Measurements from ENCODE around the gene GJB3.
"Not testable (repeated sequence)": the region's sequence is repeated elsewhere in the genome, so short reads cannot be mapped to it uniquely, and the experiment has no call there.

GJB3 gene

DNA sequence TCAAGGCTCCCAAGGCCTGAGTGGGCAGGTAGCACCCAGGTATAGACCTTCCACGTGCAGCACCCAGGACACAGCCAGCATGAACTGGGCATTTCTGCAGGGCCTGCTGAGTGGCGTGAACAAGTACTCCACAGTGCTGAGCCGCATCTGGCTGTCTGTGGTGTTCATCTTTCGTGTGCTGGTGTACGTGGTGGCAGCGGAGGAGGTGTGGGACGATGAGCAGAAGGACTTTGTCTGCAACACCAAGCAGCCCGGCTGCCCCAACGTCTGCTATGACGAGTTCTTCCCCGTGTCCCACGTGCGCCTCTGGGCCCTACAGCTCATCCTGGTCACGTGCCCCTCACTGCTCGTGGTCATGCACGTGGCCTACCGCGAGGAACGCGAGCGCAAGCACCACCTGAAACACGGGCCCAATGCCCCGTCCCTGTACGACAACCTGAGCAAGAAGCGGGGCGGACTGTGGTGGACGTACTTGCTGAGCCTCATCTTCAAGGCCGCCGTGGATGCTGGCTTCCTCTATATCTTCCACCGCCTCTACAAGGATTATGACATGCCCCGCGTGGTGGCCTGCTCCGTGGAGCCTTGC, 19.7 kb upstream of the GJB3 start:
- DNase-seq: no peak

DNA sequence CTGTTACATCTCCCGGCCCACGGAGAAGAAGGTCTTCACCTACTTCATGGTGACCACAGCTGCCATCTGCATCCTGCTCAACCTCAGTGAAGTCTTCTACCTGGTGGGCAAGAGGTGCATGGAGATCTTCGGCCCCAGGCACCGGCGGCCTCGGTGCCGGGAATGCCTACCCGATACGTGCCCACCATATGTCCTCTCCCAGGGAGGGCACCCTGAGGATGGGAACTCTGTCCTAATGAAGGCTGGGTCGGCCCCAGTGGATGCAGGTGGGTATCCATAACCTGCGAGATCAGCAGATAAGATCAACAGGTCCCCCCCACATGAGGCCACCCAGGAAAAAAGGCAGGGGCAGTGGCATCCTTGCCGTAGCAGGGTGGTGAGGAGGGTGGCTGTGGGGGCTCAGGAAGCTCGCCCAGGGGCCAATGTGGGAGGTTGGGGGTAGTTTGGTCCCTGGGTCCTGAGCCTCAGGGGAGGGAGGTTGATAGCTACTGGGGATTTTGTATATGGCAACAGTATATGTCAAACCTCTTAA, 19.2 kb upstream of the GJB3 start:
- DNase-seq: no peak

DNA sequence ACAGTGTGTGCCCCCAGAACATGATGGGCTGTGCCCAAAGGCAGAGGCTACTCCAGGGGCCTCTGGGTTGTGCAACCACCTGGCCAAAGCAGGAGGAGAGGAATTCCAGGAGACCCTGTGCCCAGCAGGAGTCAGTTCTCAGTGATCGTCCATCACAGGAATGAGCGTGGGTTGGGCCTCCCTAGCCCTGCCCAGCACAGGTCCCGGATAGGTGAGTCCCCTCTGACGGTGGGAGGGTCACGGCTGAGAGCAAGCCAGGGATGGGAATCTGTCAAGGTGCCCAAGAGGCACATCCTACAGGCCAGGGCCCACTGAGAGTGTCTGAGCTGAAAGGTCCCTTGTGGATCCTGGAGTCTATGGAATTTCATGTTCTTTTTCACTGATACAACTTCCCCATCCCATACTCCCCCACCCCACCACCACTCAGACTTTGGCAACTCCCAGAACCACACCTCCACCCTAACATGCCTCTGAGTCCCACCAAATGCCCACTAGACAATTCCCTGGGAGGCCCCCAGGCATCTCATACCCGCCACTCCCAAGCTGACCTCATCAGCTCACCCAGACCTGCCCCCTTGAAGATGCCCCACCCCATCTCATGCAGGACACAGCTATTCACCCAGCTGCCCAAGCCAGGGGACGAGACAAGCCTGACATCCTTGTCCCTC, 18.4 kb upstream of the GJB3 start:
- DNase-seq: no peak

DNA sequence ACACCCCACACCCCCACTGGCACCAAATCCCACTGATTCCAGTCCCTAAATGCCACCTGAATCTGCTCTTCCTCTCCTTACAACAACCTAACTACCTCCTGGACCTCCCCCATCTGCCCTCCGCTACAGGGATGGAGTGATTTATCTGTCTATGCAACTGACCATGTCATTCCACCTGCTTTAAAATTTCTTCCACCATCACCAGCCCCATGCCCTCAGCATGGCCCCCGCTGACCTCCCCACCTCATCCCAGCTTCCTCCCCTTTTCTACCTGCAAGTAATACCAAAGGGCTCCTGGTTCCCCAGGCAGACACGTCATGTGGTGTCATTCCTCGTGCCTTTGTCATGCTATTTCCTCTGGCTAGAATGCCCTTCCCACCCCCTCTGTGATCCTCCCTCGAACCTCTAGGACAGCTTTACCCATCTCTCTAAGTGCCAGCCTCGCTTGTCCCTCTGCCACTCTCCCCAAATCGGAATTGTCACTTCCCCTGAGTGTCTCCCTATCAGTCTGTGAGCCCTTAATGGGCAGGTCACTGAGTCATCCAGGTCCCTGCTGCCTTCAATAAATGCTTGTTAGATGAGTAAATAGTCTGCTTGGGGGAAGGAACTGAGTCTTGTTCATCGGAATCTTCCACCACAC, 17.8 kb upstream of the GJB3 start:
- no peak for DNase-seq

DNA sequence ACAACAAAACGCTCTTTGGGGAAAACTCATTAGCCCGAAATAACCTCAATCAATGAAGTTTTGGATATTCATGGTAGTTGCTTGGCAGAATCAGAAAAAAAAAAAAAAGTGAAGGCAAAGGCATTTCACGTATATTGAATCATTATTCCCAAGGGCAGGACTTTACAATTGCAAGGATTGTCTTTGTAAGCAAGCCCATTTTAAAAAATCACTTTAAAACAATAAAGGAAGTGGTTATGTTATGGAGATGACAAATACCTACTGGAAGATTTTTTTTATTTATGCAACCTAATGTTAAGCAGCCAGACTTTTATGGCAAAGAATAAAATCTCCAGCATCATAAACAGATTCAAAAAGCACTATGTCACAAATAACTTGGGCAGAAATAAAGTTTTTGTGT, 12.2 kb upstream of the GJB3 start:
- DNase-seq: no peak

DNA sequence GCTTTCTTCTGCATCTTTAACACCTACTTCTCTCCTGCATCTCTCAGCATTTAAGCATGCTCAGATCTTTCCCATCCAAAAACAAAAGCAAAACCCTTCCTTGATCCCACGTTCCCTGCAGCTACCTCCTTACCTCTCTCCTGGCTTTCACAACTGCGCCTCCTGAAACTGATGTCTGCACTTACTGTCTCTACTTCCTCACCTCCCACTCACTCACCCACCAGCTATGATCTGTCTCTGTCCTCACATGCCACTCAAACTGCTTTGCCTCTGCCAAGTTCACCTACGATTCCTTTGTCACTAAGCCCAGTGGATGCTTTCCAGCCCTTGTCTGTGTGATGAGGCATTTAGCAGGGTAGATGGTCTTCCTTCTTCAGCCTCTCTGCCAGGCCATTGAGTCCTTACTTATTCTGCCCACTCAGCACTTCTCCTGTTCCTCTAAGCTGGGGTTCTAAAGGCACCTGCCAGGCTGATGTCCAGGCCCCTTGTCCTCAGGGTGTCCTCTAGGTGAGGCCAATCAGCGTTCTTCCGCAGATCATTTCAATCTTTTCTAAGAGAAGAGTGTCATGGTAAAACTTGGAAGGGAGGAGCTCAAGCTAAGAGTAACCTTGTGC, 10.0 kb upstream of the GJB3 start:
- peak; percentile 29 to 41 (median 38) for DNase-seq

DNA sequence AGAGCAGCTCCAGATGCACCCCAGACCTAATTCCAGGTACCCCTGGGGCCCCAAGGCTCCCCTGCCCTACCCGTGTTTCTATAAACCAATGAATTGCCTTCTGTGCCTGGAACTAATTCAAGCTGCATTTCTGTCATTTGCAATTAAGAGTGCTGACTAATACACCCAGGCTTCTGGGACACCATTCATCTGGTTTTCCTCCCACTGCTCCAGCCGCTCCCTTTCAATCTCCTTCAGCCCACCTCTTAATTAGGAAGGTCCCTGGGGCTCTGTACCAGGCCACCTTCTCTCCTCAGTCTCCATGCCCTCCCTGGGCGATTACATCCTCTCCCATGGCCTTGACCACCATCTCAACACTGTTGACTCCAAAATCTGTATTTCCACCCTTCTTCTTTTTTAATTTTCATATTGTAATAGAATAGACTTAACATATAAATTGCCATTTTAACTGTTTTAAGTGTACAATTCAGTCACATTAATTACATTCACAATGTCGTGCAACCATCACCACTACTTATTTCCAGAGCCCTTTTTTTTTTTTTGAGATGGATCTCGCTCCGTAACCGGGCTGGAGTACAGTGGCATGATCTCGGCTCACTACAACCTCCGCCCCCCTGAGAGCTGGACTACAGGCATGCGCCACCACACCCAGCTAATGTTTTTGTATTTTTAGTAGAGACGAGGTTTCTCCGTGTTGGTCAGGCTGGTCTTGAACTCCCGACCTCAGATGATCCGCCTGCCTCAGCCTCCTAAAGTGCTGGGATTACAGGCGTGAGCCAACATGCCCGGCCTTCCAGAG, 9.2 kb upstream of the GJB3 start:
- no peak for DNase-seq

DNA sequence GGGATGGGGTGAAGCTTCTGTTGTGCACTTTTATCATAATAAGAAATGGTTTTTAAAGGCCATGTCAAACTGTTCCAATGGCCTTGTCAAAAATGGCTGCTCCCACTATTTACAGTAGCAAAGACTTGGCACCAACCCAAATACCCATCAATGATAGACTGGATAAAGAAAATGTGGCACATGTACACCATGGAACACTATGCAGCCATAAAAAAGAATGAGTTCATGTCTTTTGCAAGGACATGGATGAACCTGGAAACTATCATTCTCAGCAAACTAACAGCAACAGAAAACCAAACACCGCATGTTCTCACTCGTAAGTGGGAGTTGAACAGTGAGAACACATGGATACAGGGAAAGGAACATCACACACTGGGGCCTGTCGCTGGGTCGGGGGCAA, 7.9 kb upstream of the GJB3 start:
- DNase-seq: not testable (repeated sequence)

DNA sequence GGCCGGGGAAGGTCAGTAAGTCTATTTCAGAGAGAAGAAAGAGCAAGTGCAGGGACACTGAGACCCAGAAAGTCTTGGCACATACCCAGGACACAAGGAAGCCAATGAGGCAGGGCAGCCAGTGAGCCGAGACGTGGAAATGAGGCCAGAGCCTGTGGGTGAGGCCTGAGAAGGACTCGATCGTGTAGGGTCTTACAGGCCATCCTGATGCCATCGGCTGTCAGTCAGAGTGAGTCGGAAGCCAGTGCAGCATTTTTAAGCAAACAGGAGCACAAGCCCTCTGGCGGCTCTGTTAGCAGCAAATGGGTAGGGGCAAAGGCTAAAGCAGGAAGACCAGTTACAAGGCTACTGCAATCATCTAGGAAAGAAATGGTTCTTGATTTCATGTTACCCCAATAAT, 6.1 kb upstream of the GJB3 start:
- no peak for DNase-seq

DNA sequence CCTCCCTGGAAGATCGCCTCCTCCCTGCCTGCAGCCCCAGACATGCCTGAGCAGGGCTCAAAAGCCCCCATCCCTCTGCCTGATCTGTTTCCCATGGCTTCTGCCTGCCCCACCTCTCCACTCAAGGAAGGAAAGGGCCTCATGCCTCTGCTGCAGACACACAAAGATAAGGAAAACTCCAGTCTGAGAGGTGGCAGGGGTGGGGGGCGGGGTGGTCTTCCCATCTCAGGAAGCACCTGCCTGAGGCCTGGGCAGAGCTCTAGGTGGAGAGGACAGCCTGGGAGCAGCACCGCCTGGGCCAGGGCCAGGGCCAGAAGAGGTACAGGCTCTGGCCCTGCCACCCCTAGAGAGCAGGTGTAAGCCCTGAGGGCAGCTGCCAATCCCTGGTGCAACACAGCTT, 4.1 kb upstream of the GJB3 start:
- DNase-seq: no peak

DNA sequence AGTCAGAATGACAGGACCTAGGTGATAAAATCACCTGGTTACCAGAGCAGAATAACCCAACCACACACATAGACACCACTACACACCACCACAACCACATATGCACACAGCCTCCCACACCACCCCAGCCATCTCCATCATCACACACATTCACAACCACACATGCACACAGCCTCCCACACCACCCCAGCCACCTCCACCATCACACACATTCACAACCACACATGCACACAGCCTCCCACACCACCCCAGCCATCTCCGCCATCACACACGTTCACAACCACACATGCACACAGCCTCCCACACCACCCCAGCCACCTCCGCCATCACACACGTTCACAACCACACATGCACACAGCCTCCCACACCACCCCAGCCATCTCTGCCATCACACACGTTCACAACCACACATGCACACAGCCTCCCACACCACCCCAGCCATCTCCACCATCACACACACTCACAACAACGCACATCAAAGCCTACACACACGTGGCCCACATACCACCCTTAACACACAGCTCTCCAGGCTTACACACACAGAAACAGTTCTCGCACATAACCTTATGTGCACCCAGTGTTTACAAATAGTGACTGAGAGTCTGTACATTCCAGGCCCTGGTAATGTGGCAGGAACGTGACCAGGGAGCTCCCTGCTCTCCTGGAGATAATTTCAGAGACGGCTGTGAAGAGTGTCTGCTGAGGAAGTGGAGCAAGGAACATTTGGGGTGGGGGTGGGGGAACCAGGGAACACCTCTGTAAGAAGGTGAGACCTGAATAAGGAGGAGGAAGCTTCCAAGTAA, 3.3 kb upstream of the GJB3 start:
- DNase-seq: no peak

DNA sequence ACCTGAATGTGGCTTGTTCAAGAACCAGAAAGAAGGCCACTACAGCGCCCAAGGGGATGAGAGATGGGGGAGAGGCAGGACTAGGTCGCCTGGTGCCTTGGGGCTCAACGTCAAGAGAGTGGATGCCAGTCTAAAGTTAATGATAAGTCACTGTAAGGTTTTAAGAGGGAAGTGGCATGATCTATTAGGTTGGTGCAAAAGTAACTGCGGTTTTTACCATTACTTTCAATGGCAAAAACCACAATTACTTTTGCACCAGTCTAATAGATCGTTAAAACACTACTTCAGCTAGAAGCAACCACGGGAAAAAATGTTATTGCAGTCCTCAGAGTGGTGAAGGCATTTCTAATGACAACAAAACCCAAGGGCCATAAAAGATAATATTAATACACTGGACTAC, 2.6 kb upstream of the GJB3 start:
- DNase-seq: no peak

DNA sequence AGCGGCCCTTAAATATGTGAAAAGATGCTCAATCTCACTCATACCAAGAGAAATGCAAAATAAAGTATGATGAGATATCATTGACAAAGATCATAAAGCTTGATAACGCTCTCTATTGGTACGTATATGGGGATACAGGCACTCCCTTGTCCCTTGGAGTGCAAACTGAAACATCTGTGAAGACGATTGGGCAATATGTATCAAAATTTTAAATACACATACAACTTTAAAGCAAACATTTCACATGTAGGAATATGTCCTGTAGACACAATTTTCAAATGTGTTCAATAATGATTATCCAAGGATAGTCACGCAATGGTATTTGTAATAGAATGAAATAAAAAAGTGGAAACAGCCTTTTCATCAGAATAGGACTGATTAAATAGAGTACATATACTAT, 2.0 kb upstream of the GJB3 start:
- no peak for DNase-seq

DNA sequence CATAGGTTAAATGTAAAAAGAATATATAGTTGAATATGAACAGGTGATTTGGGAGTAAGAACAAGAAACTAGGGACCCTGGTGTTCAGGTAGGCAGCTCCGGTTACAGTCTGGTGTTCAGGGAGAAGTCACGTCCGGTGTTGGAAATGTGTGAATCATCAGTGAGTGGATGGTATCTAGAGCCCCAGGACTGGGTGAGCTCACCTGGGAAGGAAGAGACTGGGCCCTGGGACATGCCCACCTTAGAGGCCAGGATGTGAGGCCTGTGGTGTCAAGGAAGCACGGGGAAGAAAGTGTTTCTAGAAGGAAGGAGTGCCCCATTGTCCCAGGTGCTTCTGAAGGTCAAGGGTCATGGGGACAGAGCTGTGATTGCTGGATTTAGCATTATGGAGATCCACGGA, 1.5 kb upstream of the GJB3 start:
- no peak for DNase-seq

DNA sequence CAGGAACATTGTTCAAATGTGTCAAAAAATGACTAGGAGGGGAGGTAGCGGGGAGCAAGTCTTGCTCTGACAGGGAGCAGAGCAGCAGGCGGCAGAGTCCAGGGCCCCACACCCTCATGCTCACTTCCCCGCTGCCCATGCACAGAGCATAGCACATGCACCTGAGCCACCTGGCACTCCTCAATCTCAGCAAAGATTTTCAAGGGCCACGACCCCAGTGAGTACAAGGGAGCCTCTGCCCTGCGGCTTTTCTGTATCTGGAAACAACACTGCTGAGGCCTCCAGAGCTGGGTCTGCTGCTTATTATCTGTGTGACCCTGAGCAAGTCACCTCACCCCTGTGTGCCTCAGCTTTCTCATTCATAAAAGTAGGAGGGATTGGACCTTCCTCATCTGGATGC, 1.1 kb upstream of the GJB3 start:
- DNase-seq: no peak

DNA sequence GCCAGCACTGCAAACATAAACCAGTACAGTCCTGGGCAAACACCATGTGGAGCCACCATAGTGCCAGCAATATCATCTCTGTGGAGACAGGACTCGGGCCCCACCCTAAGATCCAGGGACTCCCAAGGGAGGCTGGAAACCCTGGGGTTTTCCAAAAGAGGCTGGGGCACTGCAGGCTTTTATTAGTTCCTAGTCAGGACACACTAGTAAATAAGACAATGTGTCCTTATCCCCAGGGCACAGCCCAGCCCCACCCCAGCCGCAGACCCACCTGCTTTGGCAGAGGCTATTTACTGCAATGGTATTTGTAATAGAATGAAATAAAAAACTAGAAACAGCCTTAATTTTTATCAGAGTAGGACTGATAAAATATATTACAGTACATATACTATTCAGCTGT, 486 bp upstream of the GJB3 start:
- DNase-seq: no peak

DNA sequence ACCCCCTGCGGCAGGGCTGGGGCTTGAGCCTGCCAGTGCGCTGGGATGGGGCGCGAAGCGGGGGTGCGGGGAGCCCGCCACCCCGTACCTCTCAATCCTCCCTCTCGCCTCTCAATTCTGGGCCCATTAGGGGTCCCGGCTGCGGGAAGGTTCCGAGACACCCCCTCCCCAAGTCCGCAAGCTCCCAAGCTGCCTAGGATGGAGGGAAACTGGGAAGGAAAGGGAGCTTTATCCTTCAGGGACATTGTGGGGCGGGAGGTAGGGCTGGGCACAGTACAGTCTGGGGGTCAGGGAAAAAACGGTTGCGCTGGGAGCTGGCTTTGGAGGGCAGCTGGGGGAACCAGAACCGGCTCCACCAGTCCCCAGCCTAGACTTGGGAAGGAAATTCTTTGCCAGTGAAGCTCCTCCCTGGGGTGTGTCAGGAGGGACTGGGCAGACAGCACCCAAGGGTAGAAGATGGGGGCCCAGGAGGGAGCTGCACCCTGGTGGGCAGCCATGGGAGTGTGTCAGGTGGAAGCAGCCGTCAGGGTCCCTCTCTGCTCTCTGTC, 904 bp downstream of the GJB3 start:
- no peak for DNase-seq

DNA sequence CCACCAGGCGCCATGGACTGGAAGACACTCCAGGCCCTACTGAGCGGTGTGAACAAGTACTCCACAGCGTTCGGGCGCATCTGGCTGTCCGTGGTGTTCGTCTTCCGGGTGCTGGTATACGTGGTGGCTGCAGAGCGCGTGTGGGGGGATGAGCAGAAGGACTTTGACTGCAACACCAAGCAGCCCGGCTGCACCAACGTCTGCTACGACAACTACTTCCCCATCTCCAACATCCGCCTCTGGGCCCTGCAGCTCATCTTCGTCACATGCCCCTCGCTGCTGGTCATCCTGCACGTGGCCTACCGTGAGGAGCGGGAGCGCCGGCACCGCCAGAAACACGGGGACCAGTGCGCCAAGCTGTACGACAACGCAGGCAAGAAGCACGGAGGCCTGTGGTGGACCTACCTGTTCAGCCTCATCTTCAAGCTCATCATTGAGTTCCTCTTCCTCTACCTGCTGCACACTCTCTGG, 3.8 kb downstream of the GJB3 start:
- no peak for DNase-seq

DNA sequence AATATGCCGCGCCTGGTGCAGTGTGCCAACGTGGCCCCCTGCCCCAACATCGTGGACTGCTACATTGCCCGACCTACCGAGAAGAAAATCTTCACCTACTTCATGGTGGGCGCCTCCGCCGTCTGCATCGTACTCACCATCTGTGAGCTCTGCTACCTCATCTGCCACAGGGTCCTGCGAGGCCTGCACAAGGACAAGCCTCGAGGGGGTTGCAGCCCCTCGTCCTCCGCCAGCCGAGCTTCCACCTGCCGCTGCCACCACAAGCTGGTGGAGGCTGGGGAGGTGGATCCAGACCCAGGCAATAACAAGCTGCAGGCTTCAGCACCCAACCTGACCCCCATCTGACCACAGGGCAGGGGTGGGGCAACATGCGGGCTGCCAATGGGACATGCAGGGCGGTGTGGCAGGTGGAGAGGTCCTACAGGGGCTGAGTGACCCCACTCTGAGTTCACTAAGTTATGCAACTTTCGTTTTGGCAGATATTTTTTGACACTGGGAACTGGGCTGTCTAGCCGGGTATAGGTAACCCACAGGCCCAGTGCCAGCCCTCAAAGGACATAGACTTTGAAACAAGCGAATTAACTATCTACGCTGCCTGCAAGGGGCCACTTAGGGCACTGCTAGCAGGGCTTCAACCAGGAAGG, 4.3 kb downstream of the GJB3 start:
- DNase-seq: no peak

DNA sequence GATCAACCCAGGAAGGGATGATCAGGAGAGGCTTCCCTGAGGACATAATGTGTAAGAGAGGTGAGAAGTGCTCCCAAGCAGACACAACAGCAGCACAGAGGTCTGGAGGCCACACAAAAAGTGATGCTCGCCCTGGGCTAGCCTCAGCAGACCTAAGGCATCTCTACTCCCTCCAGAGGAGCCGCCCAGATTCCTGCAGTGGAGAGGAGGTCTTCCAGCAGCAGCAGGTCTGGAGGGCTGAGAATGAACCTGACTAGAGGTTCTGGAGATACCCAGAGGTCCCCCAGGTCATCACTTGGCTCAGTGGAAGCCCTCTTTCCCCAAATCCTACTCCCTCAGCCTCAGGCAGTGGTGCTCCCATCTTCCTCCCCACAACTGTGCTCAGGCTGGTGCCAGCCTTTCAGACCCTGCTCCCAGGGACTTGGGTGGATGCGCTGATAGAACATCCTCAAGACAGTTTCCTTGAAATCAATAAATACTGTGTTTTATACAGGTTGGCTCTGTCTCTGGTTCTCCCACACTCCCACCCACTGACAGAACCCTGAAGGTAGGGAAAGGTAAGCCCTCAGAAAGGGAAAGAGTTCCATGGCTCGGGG, 5.0 kb downstream of the GJB3 start:
- DNase-seq: no peak
